HG02970 (cell line): ENCODE results near the gene KCNN3.
A peak's percentile ranks its signal among the peaks of the same experiment; 100 is the strongest.

Experiments
- ATAC-seq: cut with Tn5 transposase; IDR thresholded peaks from one replicate; pipeline ENCODE4 v1.9.1; 2021; ENCODE audit warnings: mild to moderate bottlenecking, moderate library complexity, moderate number of reproducible peaks; ENCODE audit not compliant: unreplicated experiment, low FRiP score

Gene KCNN3

GRCh38 chr1:154801234-154802011 is 68.7 kb downstream of the KCNN3 start:
- no peak for ATAC-seq

- ATAC-seq, result no peak
Measured at GRCh38 chr1:154799188-154799587, 70.9 kb downstream of the KCNN3 start.

GRCh38 chr1:154798645-154799044 is 71.4 kb downstream of the KCNN3 start:
- ATAC-seq, result no peak

- no peak for ATAC-seq
Measured at GRCh38 chr1:154797175-154797574, 72.9 kb downstream of the KCNN3 start.

GRCh38 chr1:154796303-154796892 is 73.7 kb downstream of the KCNN3 start:
- no peak for ATAC-seq

- ATAC-seq, result no peak
Measured at GRCh38 chr1:154794608-154795007, 75.5 kb downstream of the KCNN3 start.

GRCh38 chr1:154793685-154794084 is 76.4 kb downstream of the KCNN3 start:
- ATAC-seq, result no peak

- no peak for ATAC-seq
Measured at GRCh38 chr1:154792899-154793298, 77.2 kb downstream of the KCNN3 start.

- ATAC-seq, result peak; percentile 57
Measured at GRCh38 chr1:154791292-154792166, 78.6 kb downstream of the KCNN3 start.

- ATAC-seq, result no peak
Measured at GRCh38 chr1:154788886-154789285, 81.2 kb downstream of the KCNN3 start.

- no peak for ATAC-seq
Measured at GRCh38 chr1:154788110-154788870, 81.8 kb downstream of the KCNN3 start.

GRCh38 chr1:154786804-154787570 is 83.1 kb downstream of the KCNN3 start:
- ATAC-seq, result no peak

- ATAC-seq, result no peak
Measured at GRCh38 chr1:154784924-154785531, 85.1 kb downstream of the KCNN3 start.

- no peak for ATAC-seq
Measured at GRCh38 chr1:154784416-154784815, 85.7 kb downstream of the KCNN3 start.

GRCh38 chr1:154783976-154784375 is 86.1 kb downstream of the KCNN3 start:
- ATAC-seq, result no peak

- ATAC-seq, result no peak
Measured at GRCh38 chr1:154780541-154780940, 89.5 kb downstream of the KCNN3 start.

GRCh38 chr1:154779551-154780189 is 90.4 kb downstream of the KCNN3 start:
- ATAC-seq, result no peak

- ATAC-seq, result no peak
Measured at GRCh38 chr1:154778944-154779343, 91.1 kb downstream of the KCNN3 start.

GRCh38 chr1:154778275-154778674 is 91.8 kb downstream of the KCNN3 start:
- ATAC-seq, result no peak
